ENCODE data around the gene TAS2R60.
"Not testable (repeated sequence)": the region's sequence is repeated elsewhere in the genome, so short reads cannot be mapped to it uniquely, and the experiment has no call there.

The TAS2R60 gene

GRCh38 chr7:143444063-143444782 lies 970 bp downstream of the TAS2R60 start:
- no peak for DNase-seq

- DNase-seq = no peak
These were observed 1.5 kb downstream of the TAS2R60 start for GRCh38 chr7:143444785-143445184.

DNA sequence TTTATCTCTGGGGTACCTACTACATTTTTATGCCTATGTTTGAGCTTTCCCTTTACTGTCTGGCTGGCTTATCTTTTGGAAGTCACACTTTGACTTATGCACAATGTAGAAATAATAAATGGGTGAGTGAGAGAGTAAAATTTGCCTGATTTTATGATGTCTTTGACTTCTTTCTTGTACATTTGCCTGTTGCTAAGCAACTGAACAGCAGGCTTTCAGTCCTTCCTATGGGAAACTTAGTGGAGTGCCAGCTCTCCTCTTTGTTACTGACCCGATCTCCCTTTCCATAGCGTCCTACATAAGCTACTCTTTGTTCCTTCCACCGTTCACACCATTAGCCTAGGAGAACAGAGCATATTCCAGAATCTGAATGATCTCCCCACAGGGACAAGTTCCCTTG lies 4.2 kb downstream of the TAS2R60 start:
- no peak for DNase-seq

GRCh38 chr7:143448429-143448828 lies 5.2 kb downstream of the TAS2R60 start:
- no peak for DNase-seq

DNA sequence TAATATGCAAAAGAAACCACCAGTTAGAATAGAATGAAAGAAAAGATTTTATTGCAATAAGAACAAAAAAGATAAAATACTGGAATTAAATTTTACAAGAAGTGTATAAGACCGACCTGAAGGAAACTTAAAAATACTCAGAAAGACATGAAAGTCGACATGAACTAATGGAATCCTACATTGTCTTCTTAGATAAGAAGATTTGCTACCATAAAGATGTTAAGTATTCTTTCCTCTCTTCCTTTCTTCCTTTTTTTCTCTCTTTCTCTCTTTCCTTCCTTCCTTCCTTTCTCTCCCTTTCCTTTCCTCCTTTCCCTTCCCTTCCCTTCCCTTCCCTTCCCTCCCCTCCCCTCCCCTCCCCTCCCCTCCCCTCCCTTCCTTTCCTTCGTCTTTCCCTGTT lies 6.5 kb downstream of the TAS2R60 start:
- no peak for DNase-seq

GRCh38 chr7:143451122-143451521 lies 7.9 kb downstream of the TAS2R60 start:
- no peak for DNase-seq

GRCh38 chr7:143451746-143452145 lies 8.5 kb downstream of the TAS2R60 start:
- no peak for DNase-seq

DNA sequence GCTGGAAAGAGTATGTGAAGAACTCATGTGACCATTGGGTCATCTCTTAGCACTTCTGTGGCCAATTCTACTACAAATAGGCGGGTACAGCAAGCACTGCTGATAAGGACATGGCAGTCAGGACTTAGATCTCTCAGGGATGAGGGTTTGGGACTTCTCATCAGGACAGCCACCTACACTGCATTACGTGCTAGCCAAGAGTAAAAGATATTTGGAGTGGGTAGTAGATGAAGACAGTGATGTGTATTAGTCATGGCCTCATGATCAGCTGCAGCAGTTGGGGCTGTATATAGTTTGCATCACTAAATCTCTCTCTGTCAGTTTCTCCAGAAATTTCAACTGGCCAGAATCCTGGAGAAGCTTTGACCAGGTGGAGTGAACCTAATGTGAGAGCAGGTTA lies 9.2 kb downstream of the TAS2R60 start:
- no peak for DNase-seq

GRCh38 chr7:143454091-143454680 lies 10.9 kb downstream of the TAS2R60 start:
- no peak for DNase-seq

GRCh38 chr7:143455491-143455890 lies 12.2 kb downstream of the TAS2R60 start:
- DNase-seq = no peak

- no peak for DNase-seq
These were observed 12.7 kb downstream of the TAS2R60 start for GRCh38 chr7:143455942-143456341.

- no peak for DNase-seq
These were observed 13.9 kb downstream of the TAS2R60 start for GRCh38 chr7:143456992-143457793.

GRCh38 chr7:143458263-143458662 lies 15.0 kb downstream of the TAS2R60 start:
- DNase-seq = no peak

DNA sequence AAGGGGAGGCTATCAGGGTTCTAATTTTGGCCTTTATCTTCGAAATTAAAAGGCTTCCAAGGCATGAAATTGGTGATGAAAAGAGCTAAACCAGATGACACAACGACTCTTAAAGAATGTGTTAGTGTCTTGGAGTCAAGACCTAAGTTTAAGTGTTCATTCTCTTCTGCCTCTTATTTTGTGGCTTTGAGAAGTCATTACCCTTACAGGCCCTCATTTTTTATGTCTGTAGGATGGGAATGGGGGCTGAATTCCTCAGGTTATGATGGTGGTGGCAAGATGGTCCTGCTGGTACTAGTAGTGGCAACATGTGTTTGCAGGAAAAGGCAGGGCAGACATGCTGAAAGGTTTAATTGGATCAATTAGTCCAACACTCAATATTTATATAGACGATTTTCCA lies 15.4 kb downstream of the TAS2R60 start:
- no peak for DNase-seq

- DNase-seq = no peak
These were observed 16.1 kb downstream of the TAS2R60 start for GRCh38 chr7:143459359-143459758.

DNA sequence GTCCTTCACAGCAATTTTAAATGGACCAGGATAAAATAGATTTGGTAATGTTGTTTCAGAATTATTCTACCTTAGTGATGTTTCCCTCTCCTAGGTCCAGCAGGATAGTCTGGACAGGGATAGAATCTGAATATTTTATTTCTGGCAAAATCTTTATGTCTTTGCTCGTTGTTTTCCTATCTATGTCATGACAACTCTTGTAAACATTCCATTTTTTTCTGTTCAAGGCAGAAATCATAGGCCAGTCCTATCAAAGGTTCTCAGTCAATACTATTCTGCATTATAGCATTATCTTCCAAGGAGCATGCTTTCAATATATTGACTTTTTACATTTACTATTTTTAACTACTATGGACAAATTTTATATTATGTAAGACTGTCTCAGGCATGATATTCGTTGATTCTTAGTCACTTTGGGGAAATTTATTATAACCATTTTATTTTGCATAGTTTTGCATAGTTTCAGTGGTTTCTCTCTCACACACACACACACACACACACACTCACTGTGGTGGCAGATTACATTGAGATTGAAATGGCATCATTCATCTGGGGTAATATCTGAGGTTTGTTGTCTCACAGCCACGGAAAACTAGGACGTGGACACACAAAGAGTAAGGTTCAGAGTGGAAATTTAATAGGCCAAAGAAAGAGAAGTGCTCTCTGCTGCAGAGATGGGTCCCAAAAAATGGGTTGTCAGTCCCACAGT lies 17.2 kb downstream of the TAS2R60 start:
- no peak for DNase-seq

- DNase-seq = no peak
These were observed 18.8 kb downstream of the TAS2R60 start for GRCh38 chr7:143462045-143462444.

DNA sequence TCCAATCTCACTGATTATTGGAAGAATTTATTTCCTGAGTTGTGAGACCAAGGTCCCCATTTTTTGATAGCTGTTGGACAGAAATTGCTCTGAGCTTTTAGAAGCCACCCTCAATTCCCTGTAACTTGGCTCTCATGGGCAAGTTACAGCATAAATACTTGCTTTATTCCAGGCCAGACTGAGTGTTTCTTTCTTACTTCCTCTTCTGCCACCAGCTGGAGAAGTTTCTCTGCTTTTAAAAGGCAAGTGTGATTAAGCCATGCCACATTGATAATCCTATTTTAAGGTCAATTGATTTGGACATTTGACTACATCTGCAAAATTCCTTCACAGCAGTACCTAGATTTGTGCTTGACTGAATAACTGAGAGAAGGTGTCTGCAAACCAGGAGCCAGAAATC lies 20.3 kb downstream of the TAS2R60 start:
- DNase-seq = no peak

DNA sequence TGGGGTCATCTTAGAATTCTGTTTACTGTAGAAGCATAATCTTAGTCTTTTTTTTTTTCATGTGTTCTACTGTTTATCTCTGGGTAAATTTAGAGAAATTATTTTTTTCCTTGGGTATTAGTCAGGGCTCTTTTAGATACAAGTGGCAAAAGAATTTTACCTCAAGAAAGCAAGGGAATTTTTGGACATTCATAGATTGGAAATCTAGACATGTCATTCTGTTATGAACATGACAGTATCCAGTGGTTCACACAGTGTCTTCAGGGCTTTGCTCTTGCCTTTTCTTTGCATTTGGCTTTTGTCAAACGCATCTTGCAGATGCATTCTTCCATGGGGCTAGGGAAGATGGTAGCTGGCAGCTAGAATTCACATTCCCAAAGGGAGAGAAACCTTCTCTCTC lies 20.7 kb downstream of the TAS2R60 start:
- DNase-seq = no peak

- no peak for DNase-seq
These were observed 24.5 kb downstream of the TAS2R60 start for GRCh38 chr7:143467724-143468123.

GRCh38 chr7:143472071-143472689 lies 28.9 kb downstream of the TAS2R60 start:
- not testable (repeated sequence) for DNase-seq

DNA sequence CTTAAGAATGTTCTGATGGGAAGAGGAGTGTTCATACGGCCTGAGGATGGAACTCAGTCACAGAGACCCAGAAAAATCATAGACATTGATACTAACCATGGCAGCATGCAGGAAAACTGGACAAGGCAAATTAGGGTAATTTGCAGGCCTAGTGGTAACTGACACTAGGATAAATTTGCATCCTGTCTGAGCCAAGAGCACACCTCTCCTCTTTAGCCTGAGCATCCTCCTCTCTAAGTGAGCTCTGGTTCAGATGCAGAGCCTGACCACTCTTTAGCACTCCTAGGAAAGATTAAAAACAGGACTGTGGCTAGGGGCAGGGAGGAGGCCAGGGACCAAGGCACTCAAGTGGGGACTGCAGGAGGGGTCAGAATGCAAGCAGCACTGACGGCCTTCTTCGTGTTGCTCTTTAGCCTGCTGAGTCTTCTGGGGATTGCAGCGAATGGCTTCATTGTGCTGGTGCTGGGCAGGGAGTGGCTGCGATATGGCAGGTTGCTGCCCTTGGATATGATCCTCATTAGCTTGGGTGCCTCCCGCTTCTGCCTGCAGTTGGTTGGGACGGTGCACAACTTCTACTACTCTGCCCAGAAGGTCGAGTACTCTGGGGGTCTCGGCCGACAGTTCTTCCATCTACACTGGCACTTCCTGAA lies 34.4 kb downstream of the TAS2R60 start, which contains the start of gene TAS2R41:
TSS of gene TAS2R41 (plus strand) at position 373 of the 650 bp plus-strand sequence. CDS start at position 373, 0 bp downstream.
- no peak for DNase-seq
